Epidermal melanocyte (primary cell): ENCODE results near the gene SPRED2.

Source experiments
- DNase-seq: peaks from one replicate; pipeline ENCODE4 v3.0.0; 2011; ENCODE audit warnings: low spot score; ENCODE audit not compliant: insufficient read length

The SPRED2 gene

GRCh38 chr2:65442420-65443020, 10.1 kb upstream of the SPRED2 start:
- no peak for DNase-seq

- DNase-seq: no peak
Observed at GRCh38 chr2:65438137-65438899, 5.9 kb upstream of the SPRED2 start.

- DNase-seq: no peak
Observed at GRCh38 chr2:65437392-65438135, 5.2 kb upstream of the SPRED2 start.

- DNase-seq: peak; percentile 27
Observed at GRCh38 chr2:65436824-65437221, 4.4 kb upstream of the SPRED2 start.

GRCh38 chr2:65436169-65436823, 3.9 kb upstream of the SPRED2 start:
- DNase-seq: peak; percentile 72

- peak; percentile 85 for DNase-seq
Observed at GRCh38 chr2:65435625-65436168, 3.3 kb upstream of the SPRED2 start.

GRCh38 chr2:65434592-65435241, 2.3 kb upstream of the SPRED2 start:
- DNase-seq: no peak

GRCh38 chr2:65431421-65432226, 775 bp downstream of the SPRED2 start:
- no peak for DNase-seq

GRCh38 chr2:65430603-65431420, 1.6 kb downstream of the SPRED2 start:
- DNase-seq: no peak

GRCh38 chr2:65429786-65430602, 2.4 kb downstream of the SPRED2 start:
- DNase-seq: no peak

- DNase-seq: no peak
Observed at GRCh38 chr2:65427532-65427931, 4.9 kb downstream of the SPRED2 start.

GRCh38 chr2:65425276-65425675, 7.1 kb downstream of the SPRED2 start:
- DNase-seq: no peak

GRCh38 chr2:65424391-65424790, 8.0 kb downstream of the SPRED2 start:
- no peak for DNase-seq

GRCh38 chr2:65421432-65421748, 11.0 kb downstream of the SPRED2 start:
- no peak for DNase-seq

GRCh38 chr2:65420712-65421431, 11.5 kb downstream of the SPRED2 start:
- DNase-seq: no peak

- DNase-seq: no peak
Observed at GRCh38 chr2:65417509-65418085, 14.8 kb downstream of the SPRED2 start.

GRCh38 chr2:65416945-65417344, 15.5 kb downstream of the SPRED2 start:
- DNase-seq: no peak

- no peak for DNase-seq
Observed at GRCh38 chr2:65416321-65416720, 16.1 kb downstream of the SPRED2 start.
